ENCODE data around the gene NUCKS1. TPM values are rescaled to one million over a fixed set of nuclear protein-coding genes. Genes with fewer than 3 reads are reported as not detected.
A peak's percentile ranks its signal among the peaks of the same experiment; 100 is the strongest.

The NUCKS1 gene
- total RNA-seq, 1 experiment from 2014 or later = 210 TPM

DNA sequence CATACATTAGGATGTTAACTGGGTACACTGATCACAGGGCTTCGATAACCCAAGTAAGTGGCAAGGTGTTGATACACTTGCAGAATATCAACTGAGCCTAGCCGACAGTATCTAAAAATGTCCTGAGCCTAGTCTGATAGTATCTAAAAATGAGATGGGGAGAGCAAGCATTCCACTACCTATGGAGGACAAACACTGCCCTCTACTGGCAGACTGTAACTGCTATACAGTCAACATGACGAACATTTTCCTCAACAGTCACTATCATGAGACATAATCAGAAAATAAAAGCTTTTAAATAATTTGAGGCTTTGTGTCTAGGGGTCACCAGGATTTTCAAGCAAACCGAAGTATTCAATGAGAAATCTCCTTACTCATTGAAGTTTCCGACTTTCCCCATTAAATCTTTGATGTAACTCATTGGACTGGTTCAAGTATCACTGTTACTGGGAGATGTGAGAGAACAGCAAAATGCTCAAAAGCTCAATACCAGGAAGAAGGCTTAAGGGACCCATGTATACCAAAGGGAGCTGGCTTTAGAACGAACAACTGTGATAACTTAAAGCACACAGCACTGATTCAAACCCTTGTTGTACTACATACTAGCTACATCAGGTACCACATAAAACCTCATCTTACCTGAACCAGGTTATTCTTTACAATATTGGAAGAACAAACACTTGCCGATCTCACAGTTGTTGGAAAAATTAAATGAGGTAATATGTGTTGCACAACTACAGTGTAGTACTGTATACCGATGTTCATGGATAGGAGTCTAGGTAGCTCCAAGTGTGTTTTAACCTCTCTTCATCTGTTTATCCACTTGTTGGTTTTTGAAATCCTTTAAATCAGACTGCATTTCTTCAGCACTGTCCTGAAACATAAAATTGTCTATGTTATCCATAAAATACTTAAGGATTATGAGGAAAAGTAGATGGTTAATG, 38.6 kb downstream of the NUCKS1 start:
- peak; percentile 56 for TF ChIP-seq POLR2AphosphoS5 (IDR thresholded peaks at IDR 0.05; ENCODE audit: low read depth, low read length)
- TF ChIP-seq, protein P1, sequence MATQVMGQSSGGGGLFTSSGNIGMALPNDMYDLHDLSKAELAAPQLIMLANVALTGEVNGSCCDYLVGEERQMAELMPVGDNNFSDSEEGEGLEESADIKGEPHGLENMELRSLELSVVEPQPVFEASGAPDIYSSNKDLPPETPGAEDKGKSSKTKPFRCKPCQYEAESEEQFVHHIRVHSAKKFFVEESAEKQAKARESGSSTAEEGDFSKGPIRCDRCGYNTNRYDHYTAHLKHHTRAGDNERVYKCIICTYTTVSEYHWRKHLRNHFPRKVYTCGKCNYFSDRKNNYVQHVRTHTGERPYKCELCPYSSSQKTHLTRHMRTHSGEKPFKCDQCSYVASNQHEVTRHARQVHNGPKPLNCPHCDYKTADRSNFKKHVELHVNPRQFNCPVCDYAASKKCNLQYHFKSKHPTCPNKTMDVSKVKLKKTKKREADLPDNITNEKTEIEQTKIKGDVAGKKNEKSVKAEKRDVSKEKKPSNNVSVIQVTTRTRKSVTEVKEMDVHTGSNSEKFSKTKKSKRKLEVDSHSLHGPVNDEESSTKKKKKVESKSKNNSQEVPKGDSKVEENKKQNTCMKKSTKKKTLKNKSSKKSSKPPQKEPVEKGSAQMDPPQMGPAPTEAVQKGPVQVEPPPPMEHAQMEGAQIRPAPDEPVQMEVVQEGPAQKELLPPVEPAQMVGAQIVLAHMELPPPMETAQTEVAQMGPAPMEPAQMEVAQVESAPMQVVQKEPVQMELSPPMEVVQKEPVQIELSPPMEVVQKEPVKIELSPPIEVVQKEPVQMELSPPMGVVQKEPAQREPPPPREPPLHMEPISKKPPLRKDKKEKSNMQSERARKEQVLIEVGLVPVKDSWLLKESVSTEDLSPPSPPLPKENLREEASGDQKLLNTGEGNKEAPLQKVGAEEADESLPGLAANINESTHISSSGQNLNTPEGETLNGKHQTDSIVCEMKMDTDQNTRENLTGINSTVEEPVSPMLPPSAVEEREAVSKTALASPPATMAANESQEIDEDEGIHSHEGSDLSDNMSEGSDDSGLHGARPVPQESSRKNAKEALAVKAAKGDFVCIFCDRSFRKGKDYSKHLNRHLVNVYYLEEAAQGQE (IDR thresholded peaks at IDR 0.05; ENCODE audit: insufficient read depth in 1 of 2, low read depth in 2 of 2, low read length in 1 of 2) = no peak
- no peak; the same call in 1 of the 2 replicates for TF ChIP-seq TCF7L2 (IDR thresholded peaks at IDR 0.05; ENCODE audit: low read depth, low read length)
- no peak for TF ChIP-seq SIN3A (IDR thresholded peaks at IDR 0.05; ENCODE audit: borderline replicate concordance, insufficient read depth, low read depth, low read length)
- TF ChIP-seq CTCF (IDR thresholded peaks at IDR 0.05) = peak; percentile 87
- H3K27ac ChIP-seq (ENCODE audit: low read length) = peak overlapping the region; percentile 23; the same call in 1 of the 2 replicates
- DNase-seq (ENCODE audit: low read depth, low spot score) (peak; percentile 70), ATAC-seq (peak; percentile 89)
- ChIA-PET POLR2A (interaction anchor here (0.5 to 0.7 kb wide), 4 partner anchors 31 to 54 kb away, joined by 3 to 15 read pairs (median 4); partner anchors contain the start of gene SLC45A3), CTCF (interaction anchor here (0.5 to 4.3 kb wide), 6 partner anchors 9 to 120 kb away, joined by 3 to 71 read pairs (median 4); no protein-coding TSS in a partner anchor)
- H3K4me1 ChIP-seq (ENCODE audit: control insufficient read depth, insufficient read depth, low read length) = peaks cover 6% of the 10 kb centered on the region; the same call in 1 of the 2 replicates
- H3K27me3 ChIP-seq (ENCODE audit: control insufficient read depth, insufficient read depth, low read length) = no peaks in the 10 kb centered on the region
- intact Hi-C loops (cut with micrococcal nuclease; ENCODE audit: unreplicated experiment) (loop anchor here (2.0 to 5.0 kb wide), 2 partner anchors 39 to 53 kb away; no protein-coding TSS in a partner anchor), in situ Hi-C loops (cut with HindIII; ENCODE audit: low pct_unique_long_range_greater_than_20kb, low sequenced_read_pairs) (no loop called here)
- H3K36me3 ChIP-seq (ENCODE audit: control insufficient read depth, insufficient read depth, low read length) = peaks cover 27% of the 10 kb centered on the region
- H3K4me3 ChIP-seq (ENCODE audit: low read depth in 2 of 2, low read length in 2 of 2) = no peak overlapping the region
- H3K9me3 ChIP-seq (ENCODE audit: control insufficient read depth, insufficient read depth, low read depth, low read length) = no peaks in the 10 kb centered on the region
- BruUV-seq (replicated peaks) = no TSS peak

DNA sequence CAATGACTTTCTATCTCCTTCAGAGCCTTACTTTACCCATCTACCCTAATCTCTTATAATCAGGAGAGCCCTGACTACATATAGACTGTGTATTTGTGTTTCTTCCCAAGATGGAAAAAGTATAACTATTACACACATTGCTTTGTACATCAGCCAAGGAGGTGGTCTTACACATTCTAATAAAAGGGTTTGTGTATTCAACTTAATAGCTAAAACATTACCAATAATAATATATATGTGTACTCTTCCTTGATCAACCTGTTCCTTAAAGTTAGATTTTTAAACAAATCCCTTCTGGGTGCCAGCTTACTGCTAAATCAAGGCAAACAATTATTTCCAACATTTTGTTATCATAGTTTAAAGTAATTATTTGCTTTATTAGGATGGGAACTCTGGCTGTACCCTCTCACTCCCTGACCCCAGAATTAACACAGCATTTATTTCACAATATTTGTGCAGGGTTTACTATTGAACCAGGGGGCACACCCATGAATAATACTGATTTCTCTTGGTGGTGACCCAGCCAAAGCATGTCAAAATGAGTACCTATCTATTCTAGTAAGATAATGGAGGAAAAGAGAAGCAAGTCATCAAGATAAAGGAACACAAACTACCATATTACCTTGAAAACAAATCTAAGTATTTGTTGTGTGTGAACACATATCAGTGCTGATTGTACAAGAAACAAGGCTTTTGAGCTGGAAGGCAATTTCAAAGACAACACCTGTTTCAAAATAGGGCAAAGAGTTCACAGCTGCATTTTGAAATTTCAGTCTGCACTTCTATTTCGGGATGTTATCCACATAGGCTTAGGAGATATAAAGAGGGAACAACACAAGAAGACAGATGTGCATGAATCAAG, 39.5 kb downstream of the NUCKS1 start:
- no peak for DNase-seq (ENCODE audit: low read depth, low spot score)
- ATAC-seq = no peak
- TF ChIP-seq SIN3A (IDR thresholded peaks at IDR 0.05; ENCODE audit: borderline replicate concordance, insufficient read depth, low read depth, low read length) (no peak), POLR2AphosphoS5 (IDR thresholded peaks at IDR 0.05; ENCODE audit: low read depth, low read length) (no peak), CTCF (IDR thresholded peaks at IDR 0.05) (no peak), TCF7L2 (IDR thresholded peaks at IDR 0.05; ENCODE audit: low read depth, low read length) (no peak)
- TF ChIP-seq, protein P1 (IDR thresholded peaks at IDR 0.05; ENCODE audit: insufficient read depth in 1 of 2, low read depth in 2 of 2, low read length in 1 of 2) = no peak
- Histone ChIP-seq H3K27me3 (ENCODE audit: control insufficient read depth, insufficient read depth, low read length) (no peaks in the 10 kb centered on the region), H3K4me1 (ENCODE audit: control insufficient read depth, insufficient read depth, low read length) (peaks cover 6% of the 10 kb centered on the region; the same call in 1 of the 2 replicates), H3K27ac (ENCODE audit: low read length) (no peak overlapping the region), H3K4me3 (ENCODE audit: low read depth in 2 of 2, low read length in 2 of 2) (no peak overlapping the region), H3K36me3 (ENCODE audit: control insufficient read depth, insufficient read depth, low read length) (peaks cover 18% of the 10 kb centered on the region), H3K9me3 (ENCODE audit: control insufficient read depth, insufficient read depth, low read depth, low read length) (no peaks in the 10 kb centered on the region)
- intact Hi-C loops (cut with micrococcal nuclease; ENCODE audit: unreplicated experiment) (loop anchor here (2.0 to 5.0 kb wide), 2 partner anchors 38 to 52 kb away; no protein-coding TSS in a partner anchor), in situ Hi-C loops (cut with HindIII; ENCODE audit: low pct_unique_long_range_greater_than_20kb, low sequenced_read_pairs) (no loop called here)
- CTCF ChIA-PET = interaction anchor here (0.6 to 4.3 kb wide), 4 partner anchors 36 to 119 kb away, joined by 3 to 71 read pairs (median 6); no protein-coding TSS in a partner anchor
- BruUV-seq (replicated peaks) = no TSS peak
- POLR2A ChIA-PET = interaction anchor here (0.5 kb wide), 1 partner anchor 415 kb away, joined by 5 read pairs; no protein-coding TSS in a partner anchor
